ENCODE results near the gene TRMT112.

Gene TRMT112

GRCh38 chr11:64268025-64268892, 49.1 kb downstream of the TRMT112 start:
- DNase-seq = no peak

DNA sequence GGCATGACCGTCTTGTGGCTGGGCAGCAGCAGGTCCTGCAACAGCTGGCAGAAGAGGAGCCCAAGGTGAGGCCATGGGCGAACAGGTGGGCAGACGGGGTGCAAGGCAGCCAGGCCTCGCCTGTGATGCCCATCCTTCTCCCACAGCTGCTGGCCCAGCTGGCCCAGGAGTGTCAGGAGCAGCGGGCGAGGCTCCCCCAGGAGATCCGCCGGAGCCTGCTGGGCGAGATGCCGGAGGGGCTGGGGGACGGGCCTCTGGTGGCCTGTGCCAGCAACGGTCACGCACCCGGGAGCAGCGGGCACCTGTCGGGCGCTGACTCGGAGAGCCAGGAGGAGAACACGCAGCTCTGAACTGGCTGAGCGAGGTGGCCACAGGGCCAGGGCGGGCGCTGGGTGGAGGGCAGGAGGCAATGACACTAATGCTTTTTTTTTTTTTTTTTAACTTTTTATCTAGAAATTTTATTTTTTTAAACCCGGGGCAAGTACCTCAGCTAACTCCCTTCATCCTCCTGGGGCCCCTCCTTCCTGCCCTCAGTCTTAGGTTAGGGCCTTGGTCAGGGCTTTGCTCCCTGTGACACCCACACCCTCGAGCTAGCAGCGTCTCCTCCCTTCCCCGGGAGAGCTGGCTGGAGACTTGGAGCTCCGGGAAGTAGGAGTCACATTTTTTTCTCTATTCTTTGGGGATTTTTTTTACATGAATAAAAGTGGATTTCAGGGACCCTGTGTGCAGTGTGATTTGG, 50.0 kb downstream of the TRMT112 start:
- no peak for DNase-seq

Measured in amniotic stem cell (primary cell).